AG10803 (cell line): Measurements from ENCODE around the gene OPRM1.

Experiments
- DNase-seq: peaks from one replicate; pipeline ENCODE4 v3.0.0; 2010; ENCODE audit warnings: low read depth
- H3K4me3 ChIP-seq: 2 replicates; pipeline ENCODE4 v1.5.1; 2011; ENCODE audit warnings: mild to moderate bottlenecking, low read length, control low read depth
- CTCF ChIP-seq: conservative IDR thresholded peaks from 2 replicates; pipeline ENCODE4 v1.5.1; 2011; ENCODE audit warnings: mild to moderate bottlenecking, low read length, control low read depth, inconsistent platforms

Gene OPRM1

GRCh38 chr6:154228521-154228905 lies 189.5 kb downstream of the OPRM1 start:
- H3K4me3 ChIP-seq, result no peak overlapping the region
- no peak for TF ChIP-seq CTCF
- no peak for DNase-seq

GRCh38 chr6:154229786-154230185 lies 190.7 kb downstream of the OPRM1 start:
- H3K4me3 ChIP-seq, result no peak overlapping the region
- no peak for DNase-seq
- TF ChIP-seq CTCF, result no peak

- no peak for DNase-seq
- no peak for TF ChIP-seq CTCF
- no peak overlapping the region for H3K4me3 ChIP-seq
These were observed 191.4 kb downstream of the OPRM1 start for GRCh38 chr6:154230393-154230792.

DNA sequence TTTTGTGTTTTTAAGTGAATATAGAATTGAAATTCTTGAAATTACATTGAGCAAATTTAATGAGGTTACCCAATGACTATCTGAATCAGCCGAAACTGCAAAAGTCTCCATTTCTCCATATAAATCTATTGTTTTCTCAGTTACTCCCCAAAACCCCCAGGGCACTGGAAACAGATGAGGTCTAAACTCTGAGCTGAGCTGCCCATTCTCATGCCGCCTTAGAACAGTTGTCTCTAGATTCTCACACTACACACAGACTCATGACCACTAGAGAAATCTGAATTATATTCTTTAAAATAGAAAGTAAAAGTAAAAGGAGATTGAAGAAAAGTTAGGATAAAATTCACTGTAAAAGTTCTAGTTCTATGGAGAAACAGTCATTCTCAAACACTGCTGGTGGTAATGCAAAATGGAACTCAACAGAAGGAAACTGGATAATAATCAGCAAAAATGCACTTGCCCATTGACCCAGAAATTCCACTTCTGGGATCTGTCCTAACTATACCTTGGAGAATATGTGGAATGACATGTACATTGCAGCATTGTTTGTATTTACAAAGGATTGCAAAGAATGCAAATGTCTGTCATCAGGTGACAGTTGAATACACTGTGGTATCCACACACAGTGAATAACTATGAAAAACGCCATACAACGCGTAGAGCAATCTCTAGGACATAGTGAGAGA lies 192.0 kb downstream of the OPRM1 start:
- TF ChIP-seq CTCF, result no peak
- DNase-seq, result no peak
- H3K4me3 ChIP-seq, result no peak overlapping the region

DNA sequence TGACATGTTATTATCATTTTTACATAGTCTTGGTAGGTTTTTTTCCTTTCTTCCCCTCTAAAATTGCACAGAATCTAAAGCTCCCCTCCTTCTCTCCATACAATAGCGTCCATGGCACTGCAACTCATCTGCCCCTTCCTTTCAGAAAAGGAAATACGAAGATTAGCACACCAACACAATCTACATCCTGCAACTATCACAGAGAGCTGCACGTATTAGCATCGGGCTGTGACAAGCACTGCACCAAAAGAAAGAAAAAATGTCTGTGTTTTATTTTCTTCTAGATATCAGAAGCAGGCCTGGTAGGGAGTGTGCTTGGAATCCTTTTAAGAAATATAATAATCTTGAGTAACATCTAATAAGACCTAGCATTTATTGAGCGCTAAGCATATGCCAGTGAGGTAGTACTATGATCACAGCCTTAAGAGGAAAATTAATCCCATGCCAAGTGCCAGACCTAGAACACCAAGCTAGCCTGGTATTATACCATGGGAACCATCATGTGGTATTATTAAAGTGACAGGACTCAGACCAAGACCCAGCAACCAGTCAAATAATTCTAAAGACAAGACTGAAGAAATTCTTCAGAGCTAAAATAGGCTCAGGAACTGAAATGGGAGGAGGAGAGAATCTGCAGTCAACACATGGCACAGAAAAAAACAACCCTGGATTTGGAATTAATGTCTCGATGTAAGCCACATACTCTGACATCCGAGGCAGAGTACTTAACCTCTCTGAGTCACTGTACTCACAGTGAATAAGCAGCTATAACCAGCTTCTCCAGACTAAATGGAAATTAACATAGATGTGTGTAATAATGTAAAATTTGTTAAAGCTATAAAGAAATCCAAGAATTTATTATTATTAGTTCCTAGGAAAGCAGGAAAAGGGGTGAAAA lies 193.2 kb downstream of the OPRM1 start:
- TF ChIP-seq CTCF, result no peak
- no peak for DNase-seq
- H3K4me3 ChIP-seq, result no peak overlapping the region

DNA sequence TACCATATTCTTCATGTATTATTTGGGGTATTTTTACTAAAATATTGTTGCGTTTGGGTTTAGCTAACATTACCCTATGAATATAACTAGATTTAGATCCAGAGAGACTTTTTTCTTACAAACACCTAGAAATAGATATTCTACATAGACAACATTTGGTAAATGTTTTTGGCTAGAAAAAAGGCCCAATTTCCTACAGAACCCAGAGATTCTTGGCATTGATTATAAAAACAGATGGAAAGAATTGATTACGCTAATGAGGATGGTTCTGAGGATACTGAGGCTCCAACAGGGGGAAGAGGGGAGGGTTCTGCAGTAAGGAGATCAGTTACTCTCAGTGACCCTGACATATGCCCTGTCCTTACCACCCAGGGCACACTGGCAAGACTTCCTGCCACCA lies 194.3 kb downstream of the OPRM1 start:
- H3K4me3 ChIP-seq, result no peak overlapping the region
- DNase-seq, result no peak
- TF ChIP-seq CTCF, result no peak
